Raji (cell line): ENCODE results near the gene DCAF17.

ENCODE experiments used
- POLR2A ChIP-seq: IDR thresholded peaks from 2 replicates; pipeline ENCODE4 v1.6.1; 2011; ENCODE audit warnings: low read depth, low read length, control low read depth; ENCODE audit not compliant: insufficient read depth

Gene DCAF17

GRCh38 chr2:171404719-171405118 lies 29.3 kb upstream of the DCAF17 start:
- TF ChIP-seq POLR2A, result no peak

- no peak for TF ChIP-seq POLR2A
These were observed 28.5 kb upstream of the DCAF17 start for GRCh38 chr2:171405546-171405945.

GRCh38 chr2:171406044-171406443 lies 28.0 kb upstream of the DCAF17 start:
- no peak for TF ChIP-seq POLR2A

GRCh38 chr2:171407030-171407675 lies 26.9 kb upstream of the DCAF17 start:
- no peak for TF ChIP-seq POLR2A

GRCh38 chr2:171407676-171408044 lies 26.4 kb upstream of the DCAF17 start:
- no peak for TF ChIP-seq POLR2A

GRCh38 chr2:171409436-171409971 lies 24.5 kb upstream of the DCAF17 start:
- TF ChIP-seq POLR2A, result no peak

- no peak for TF ChIP-seq POLR2A
These were observed 23.9 kb upstream of the DCAF17 start for GRCh38 chr2:171410101-171410500.

- TF ChIP-seq POLR2A, result no peak
These were observed 23.4 kb upstream of the DCAF17 start for GRCh38 chr2:171410624-171411023.

- no peak for TF ChIP-seq POLR2A
These were observed 22.8 kb upstream of the DCAF17 start for GRCh38 chr2:171411214-171411613.

- TF ChIP-seq POLR2A, result no peak
These were observed 22.1 kb upstream of the DCAF17 start for GRCh38 chr2:171411791-171412483.

GRCh38 chr2:171412571-171413175 lies 21.4 kb upstream of the DCAF17 start:
- no peak for TF ChIP-seq POLR2A

GRCh38 chr2:171416009-171416926 lies 17.8 kb upstream of the DCAF17 start:
- TF ChIP-seq POLR2A, result no peak

GRCh38 chr2:171419333-171419732 lies 14.7 kb upstream of the DCAF17 start:
- no peak for TF ChIP-seq POLR2A

- TF ChIP-seq POLR2A, result no peak
These were observed 13.1 kb upstream of the DCAF17 start for GRCh38 chr2:171420728-171421563.

GRCh38 chr2:171430516-171431410 lies 3.3 kb upstream of the DCAF17 start:
- TF ChIP-seq POLR2A, result no peak
